H1 (cell line): ENCODE results near the gene MYH6. TPM values are rescaled to one million over a fixed set of nuclear protein-coding genes. Genes with fewer than 3 reads are reported as not detected.
A peak's percentile ranks its signal among the peaks of the same experiment; 100 is the strongest.

Experiments used
- ATF3 ChIP-seq: IDR thresholded peaks from 2 replicates; pipeline ENCODE4 v1.6.1; 2011; ENCODE audit warnings: low read depth, mild to moderate bottlenecking, low read length; ENCODE audit not compliant: insufficient read depth
- BACH1 ChIP-seq: IDR thresholded peaks from 2 replicates; pipeline ENCODE4 v1.6.1; 2012; ENCODE audit warnings: low read length, improper control_type of control experiment
- BRCA1 ChIP-seq: IDR thresholded peaks from 2 replicates; pipeline ENCODE4 v1.6.1; 2012; ENCODE audit warnings: low read depth, low read length, improper control_type of control experiment
- CBX8 ChIP-seq: fragments of 300-800, 300-1000 bp; sonication (generic); IDR thresholded peaks from 2 replicates; pipeline ENCODE4 v1.7.1; 2016; ENCODE audit warnings: low read depth, low read length, borderline replicate concordance
- CTBP2 ChIP-seq: IDR thresholded peaks from 2 replicates; pipeline ENCODE4 v1.7.0; 2011; ENCODE audit warnings: borderline replicate concordance, mild to moderate bottlenecking, moderate library complexity, mixed read lengths, low read length; ENCODE audit not compliant: insufficient read depth, insufficient read length
- E2F6 ChIP-seq: IDR thresholded peaks from 2 replicates; pipeline ENCODE4 v1.6.1; 2012; ENCODE audit warnings: inconsistent platforms
- EZH2 ChIP-seq: fragments of 200-600 bp; sonication (generic); IDR thresholded peaks from 2 replicates; pipeline ENCODE4 v1.7.1; 2012; ENCODE audit warnings: low read depth, mild to moderate bottlenecking, moderate library complexity, low read length, inconsistent platforms; ENCODE audit not compliant: severe bottlenecking
- KDM4A ChIP-seq: IDR thresholded peaks from one replicate; pipeline ENCODE4 v1.7.1; 2012; ENCODE audit warnings: low read depth, mild to moderate bottlenecking, moderate library complexity, low read length, inconsistent platforms; ENCODE audit not compliant: severe bottlenecking
- KDM5A ChIP-seq: fragments of 200-600 bp; IDR thresholded peaks from 2 replicates; pipeline ENCODE4 v1.7.1; 2012; ENCODE audit warnings: mild to moderate bottlenecking, low read length, inconsistent platforms, mixed read lengths
- MAFK ChIP-seq: IDR thresholded peaks from 2 replicates; pipeline ENCODE4 v1.6.1; 2012; ENCODE audit warnings: low read depth, mild to moderate bottlenecking, improper control_type of control experiment, low read length
- NANOG ChIP-seq: IDR thresholded peaks from 2 replicates; pipeline ENCODE4 v1.6.1; 2011; ENCODE audit warnings: low read length, low read depth, mild to moderate bottlenecking, inconsistent platforms; ENCODE audit not compliant: insufficient read depth, poor library complexity, severe bottlenecking
- PHF8 ChIP-seq: fragments of 200-600 bp; sonication (generic); conservative IDR thresholded peaks from 2 replicates; pipeline ENCODE4 v1.7.1; 2012; ENCODE audit warnings: low read depth, mild to moderate bottlenecking, inconsistent platforms, low read length, moderate library complexity
- POLR2A ChIP-seq, 2 experiments: IDR thresholded peaks; 1 replicate in 1 of 2; 2 replicates in 1 of 2; pipeline ENCODE4 v1.6.1; 2011; ENCODE audit warnings: low read depth in 2 of 2, low read length in 2 of 2, mild to moderate bottlenecking in 2 of 2; ENCODE audit errors: control extremely low read depth in 1 of 2
- POLR2AphosphoS5 ChIP-seq: IDR thresholded peaks from 2 replicates; pipeline ENCODE4 v1.6.1; 2011; ENCODE audit warnings: low read depth, low read length
- RBBP5 ChIP-seq: IDR thresholded peaks from 2 replicates; pipeline ENCODE4 v1.7.1; 2012; ENCODE audit warnings: low read depth, mild to moderate bottlenecking, inconsistent platforms, low read length, moderate library complexity, borderline replicate concordance
- SAP30 ChIP-seq: fragments of 300-600 bp; sonication (generic); IDR thresholded peaks from 2 replicates; pipeline ENCODE4 v1.7.1; 2012; ENCODE audit warnings: low read length, moderate library complexity, mild to moderate bottlenecking, inconsistent platforms; ENCODE audit not compliant: insufficient read depth, insufficient replicate concordance
- SIN3A ChIP-seq, 2 experiments: IDR thresholded peaks in 1 of 2; conservative IDR thresholded peaks in 1 of 2; 2 replicates each; pipeline ENCODE4 v1.6.1; 2011 to 2012; ENCODE audit warnings: low read length in 2 of 2, improper control_type of control experiment in 1 of 2, low read depth in 1 of 2, mild to moderate bottlenecking in 1 of 2
- SIRT6 ChIP-seq: IDR thresholded peaks from one replicate; pipeline ENCODE4 v1.7.1; 2012; ENCODE audit warnings: low read length, inconsistent platforms
- SIX5 ChIP-seq: IDR thresholded peaks from 2 replicates; pipeline ENCODE4 v1.6.1; 2011; ENCODE audit warnings: mild to moderate bottlenecking, low read depth, low read length
- SRF ChIP-seq: IDR thresholded peaks from 2 replicates; pipeline ENCODE4 v1.6.1; 2011; ENCODE audit warnings: mild to moderate bottlenecking, low read depth, low read length, moderate library complexity
- TAF1 ChIP-seq: IDR thresholded peaks from 2 replicates; pipeline ENCODE4 v1.6.1; 2011; ENCODE audit warnings: mild to moderate bottlenecking, low read depth, low read length
- TBP ChIP-seq: IDR thresholded peaks from 2 replicates; pipeline ENCODE4 v1.6.1; 2011; ENCODE audit warnings: low read depth, low read length, improper control_type of control experiment
- ZNF274 ChIP-seq: IDR thresholded peaks from 2 replicates; pipeline ENCODE4 v1.7.0; 2012; ENCODE audit warnings: low read length, borderline replicate concordance; ENCODE audit errors: extremely low read depth
- polyA plus RNA-seq, 7 experiments: library from polyadenylated mRNA; depleted of rRNA in 3 of 7; stranded (reverse) in 5 of 7; unstranded in 2 of 7; fragments of >200 nt in 5 of 7; fragments of 200-250 nt in 2 of 7; gene quantifications; 1 replicate in 5 of 7; 2 replicates in 1 of 7; 4 replicates in 1 of 7; pipeline versions ENCODE4 v1.2.1 to v1.2.3, GENCODE V29; 2011 to 2013; ENCODE audit warnings: missing spikeins in 2 of 7, mixed read lengths in 2 of 7
- total RNA-seq: library from RNA; stranded (reverse); fragmentation: NEBNext Ultra II Directional; extraction: Animal tissue kit (Norgen Biotek cat#: 25700); gene quantifications from 2 replicates; pipeline ENCODE4 v1.2.1, GENCODE V29; 2021

The MYH6 gene
- total and polyA plus RNA-seq, 2 of the 8 experiments (the other 6 are each of a cell fraction or from before 2014, with no cell fraction given), result 0.03 TPM; not detected in 1

- TF ChIP-seq E2F6, result peak; percentile 60
- no peak for TF ChIP-seq ATF3
- TF ChIP-seq BACH1, result no peak
- peak; percentile 45; the same call in 1 of the 2 replicates for TF ChIP-seq TBP
- TF ChIP-seq SRF, result no peak
- no peak for TF ChIP-seq NANOG
- TF ChIP-seq SAP30, result no peak
- no peak; the same call in 1 of the 2 replicates for TF ChIP-seq POLR2AphosphoS5
- peak; percentile 42 for TF ChIP-seq EZH2
- TF ChIP-seq PHF8, result no peak
- no peak for TF ChIP-seq TAF1
- TF ChIP-seq POLR2A (IDR thresholded peaks at IDR 0.05; ENCODE audit: control extremely low read depth in 1 of 2, low read depth in 2 of 2, low read length in 2 of 2), result no peak
- TF ChIP-seq RBBP5, result no peak
- TF ChIP-seq ZNF274, result no peak
- no peak for TF ChIP-seq CBX8
- TF ChIP-seq SIRT6, result no peak
- no peak for TF ChIP-seq BRCA1
- no peak for TF ChIP-seq MAFK
- TF ChIP-seq CTBP2, result no peak
- no peak for TF ChIP-seq KDM5A
- no peak for TF ChIP-seq SIN3A (conservative IDR thresholded peaks at IDR 0.05 in 1 of 2, IDR thresholded peaks at IDR 0.05 in 1 of 2; ENCODE audit: low read depth in 1 of 2, low read length in 2 of 2)
- TF ChIP-seq SIX5, result no peak
- peak; percentile 88 for TF ChIP-seq KDM4A
These were observed 56.2 kb downstream of the MYH6 start (continued) for GRCh38 chr14:23351681-23352505.
